HepG2 (cell line): ENCODE data around the gene HDAC3. TPM values are rescaled to one million over a fixed set of nuclear protein-coding genes. Genes with fewer than 3 reads are reported as not detected.

Experiments used
- ATAC-seq: fragments of 200-7000 bp; cut with Tn5 transposase; 3 replicates; pipeline ENCODE4 v1.9.1; 2020; ENCODE audit warnings: mild to moderate bottlenecking, moderate library complexity
- BruUV-seq: library from RNA; stranded (reverse); fragments of 400-500 nt; replicated peaks from 2 replicates; lab custom pipeline; 2021; lab: Mats Ljungman, UMichigan
- CTCF ChIA-PET: fragments of 300-600 bp; formaldehyde crosslinking; extraction: SDS; loops from one replicate; lab custom pipeline; 2021; ENCODE audit warnings: low total read pairs, inconsistent platforms, low intra/inter-chr PET ratio; lab: Yijun Ruan, JAX
- POLR2A ChIA-PET: fragments of 350-600 bp; sonication (Branson Sonifier 250); formaldehyde crosslinking; loops from one replicate; lab custom pipeline; 2020; ENCODE audit warnings: antibody characterized with exemption, inconsistent platforms; lab: Yijun Ruan, JAX
- DNase-seq: peaks from one replicate; pipeline ENCODE4 v3.0.0-alpha.2; 2015; ENCODE audit warnings: low spot score
- FAIRE-seq: peaks from 3 replicates; lab custom pipeline; 2011; peaks lifted over from hg19 to GRCh38; lab: Jason Lieb, UNC
- H2AFZ ChIP-seq: one replicate; pipeline ENCODE4 v1.6.1; 2011; ENCODE audit warnings: low read length, inconsistent platforms
- H3K27ac ChIP-seq: fragments of 300-600 bp; 3 replicates; pipeline ENCODE4 v1.8.0; 2011; ENCODE audit warnings: mixed run types, mild to moderate bottlenecking, mixed read lengths, low read length, inconsistent platforms; ENCODE audit not compliant: insufficient read depth; ENCODE audit errors: extremely low read length
- H3K27me3 ChIP-seq, 2 experiments: fragments of 200-600 bp in 1 of 2; 2 replicates in 1 of 2; 3 replicates in 1 of 2; pipeline versions ENCODE4 v1.6.0 to v1.8.0; 2011; ENCODE audit warnings: low read length in 2 of 2, mild to moderate bottlenecking in 2 of 2, moderate library complexity in 2 of 2, inconsistent platforms in 1 of 2; ENCODE audit not compliant: insufficient read depth in 2 of 2, control insufficient read depth in 1 of 2
- H3K36me3 ChIP-seq, 2 experiments: fragments of 200-600 bp in 1 of 2; replicated peaks in 1 of 2; 2 replicates in 1 of 2; 3 replicates in 1 of 2; pipeline versions ENCODE4 v1.5.1 to v1.8.0; 2011; ENCODE audit warnings: low read length in 2 of 2, inconsistent platforms in 1 of 2; ENCODE audit not compliant: insufficient read depth in 2 of 2, control insufficient read depth in 1 of 2
- H3K4me1 ChIP-seq: 2 replicates; pipeline ENCODE4 v1.5.1; 2012; ENCODE audit warnings: low read length, inconsistent platforms; ENCODE audit not compliant: insufficient read depth
- H3K4me2 ChIP-seq: 2 replicates; pipeline ENCODE4 v1.6.0; 2011; ENCODE audit warnings: low read depth, low read length, inconsistent platforms
- H3K4me3 ChIP-seq, 3 experiments: fragments of 200-600 bp in 1 of 3; sonication (generic), shearing (Covaris generic) in 1 of 3; replicated peaks in 1 of 3; 2 replicates each; pipeline ENCODE4 v1.5.1; 2011 to 2016; ENCODE audit warnings: low read length in 3 of 3, inconsistent platforms in 2 of 3, low read depth in 2 of 3, mild to moderate bottlenecking in 2 of 3, control low read depth in 1 of 3, mixed read lengths in 1 of 3; ENCODE audit not compliant: insufficient read depth in 1 of 3
- H3K79me2 ChIP-seq: one replicate; pipeline ENCODE4 v1.6.1; 2011; ENCODE audit warnings: low read length, inconsistent platforms; ENCODE audit not compliant: insufficient read depth
- H3K9ac ChIP-seq: 2 replicates; pipeline ENCODE4 v1.6.0; 2011; ENCODE audit warnings: mild to moderate bottlenecking, low read depth, low read length, inconsistent platforms; ENCODE audit not compliant: insufficient read depth
- H3K9me3 ChIP-seq: 2 replicates; pipeline ENCODE4 v1.5.1; 2012; ENCODE audit warnings: mild to moderate bottlenecking, low read length
- H4K20me1 ChIP-seq: 2 replicates; pipeline ENCODE4 v1.6.0; 2011; ENCODE audit warnings: inconsistent platforms, mild to moderate bottlenecking, low read length, moderate library complexity; ENCODE audit not compliant: insufficient read depth
- ATF5 ChIP-seq: sonication (generic); formaldehyde crosslinking; IDR thresholded peaks from 2 replicates; pipeline ENCODE4 v1.4.0; 2020; ENCODE audit warnings: mild to moderate bottlenecking, low read depth, missing genetic modification reagents
- DNMT3B ChIP-seq: conservative IDR thresholded peaks from 2 replicates; pipeline ENCODE4 v1.6.1; 2016; ENCODE audit warnings: missing biosample characterization, control low read depth
- FOXP1 ChIP-seq, 2 experiments: fragments of 450-650 bp in 1 of 2; IDR thresholded peaks; 2 replicates each; pipeline ENCODE4 v1.6.1; 2017 to 2018; ENCODE audit warnings: antibody characterized with exemption in 1 of 2
- JUNB ChIP-seq: sonication (generic); formaldehyde crosslinking; IDR thresholded peaks from 2 replicates; pipeline ENCODE4 v1.8.0; 2022; ENCODE audit warnings: missing genetic modification reagents, mild to moderate bottlenecking, borderline replicate concordance
- KDM2A ChIP-seq: sonication (generic); formaldehyde crosslinking; IDR thresholded peaks from 2 replicates; pipeline ENCODE4 v1.4.0; 2020; ENCODE audit warnings: low read depth, missing genetic modification reagents, borderline replicate concordance
- KMT2A ChIP-seq: sonication (generic); formaldehyde crosslinking; IDR thresholded peaks from 2 replicates; pipeline ENCODE4 v1.4.0; 2020; ENCODE audit warnings: missing genetic modification reagents
- MED1 ChIP-seq: sonication (generic); formaldehyde crosslinking; IDR thresholded peaks from 2 replicates; pipeline ENCODE4 v1.4.0; 2020; ENCODE audit warnings: missing genetic modification reagents
- NR2F6 ChIP-seq, 2 experiments: IDR thresholded peaks; 2 replicates each; pipeline ENCODE4 v1.6.1; 2016; ENCODE audit warnings: antibody characterized with exemption in 1 of 2, mild to moderate bottlenecking in 1 of 2
- RFX3 ChIP-seq: IDR thresholded peaks from 2 replicates; pipeline ENCODE4 v1.6.1; 2016; ENCODE audit warnings: missing biosample characterization, missing genetic modification reagents
- SMARCE1 ChIP-seq: fragments of 450-650 bp; IDR thresholded peaks from 2 replicates; pipeline ENCODE4 v1.6.1; 2017; ENCODE audit warnings: borderline replicate concordance
- TEAD3 ChIP-seq: optimal IDR thresholded peaks from 2 replicates; pipeline ENCODE3; 2016; ENCODE audit warnings: borderline replicate concordance
- ZBTB10 ChIP-seq: sonication (generic); formaldehyde crosslinking; IDR thresholded peaks from 2 replicates; pipeline ENCODE4 v1.4.0; 2020; ENCODE audit warnings: missing genetic modification reagents, borderline replicate concordance
- ZBTB4 ChIP-seq: sonication (generic); formaldehyde crosslinking; IDR thresholded peaks from 2 replicates; pipeline ENCODE4 v1.4.0; 2020; ENCODE audit warnings: missing genetic modification reagents, mild to moderate bottlenecking, borderline replicate concordance
- ZNF274 ChIP-seq: sonication (generic); formaldehyde crosslinking; IDR thresholded peaks from 2 replicates; pipeline ENCODE4 v1.5.1; 2020; ENCODE audit warnings: mild to moderate bottlenecking, missing genetic modification reagents
- ZNF546 ChIP-seq: sonication (generic); formaldehyde crosslinking; conservative IDR thresholded peaks from 2 replicates; pipeline ENCODE4 v1.8.1; 2023; ENCODE audit warnings: mild to moderate bottlenecking, missing genetic modification reagents
- ZNF672 ChIP-seq: sonication (generic); formaldehyde crosslinking; IDR thresholded peaks from 2 replicates; pipeline ENCODE4 v1.8.1; 2022; ENCODE audit warnings: missing genetic modification reagents
- ZNF749 ChIP-seq: sonication (generic); formaldehyde crosslinking; IDR thresholded peaks from 2 replicates; pipeline ENCODE4 v1.8.0; 2022; ENCODE audit warnings: mild to moderate bottlenecking, missing genetic modification reagents, moderate library complexity, borderline replicate concordance
- WGBS: methylation state at CpG from one replicate; pipeline ENCODE4 v1.1.6; 2017; ENCODE audit warnings: low lambda C conversion rate; 5-methylcytosine and 5-hydroxymethylcytosine counted together
- in situ Hi-C: cut with HindIII; loops from 2 replicates; pipeline ENCODE4 v1.10.0; 2017; ENCODE audit warnings: low pct_unique_long_range_greater_than_20kb; ENCODE audit not compliant: extremely low pct_ligation_motif_present
- intact Hi-C: fragments of 100-400 bp; cut with micrococcal nuclease; formaldehyde crosslinking; loops from one replicate; pipeline ENCODE4 v1.10.0; 2022; ENCODE audit not compliant: unreplicated experiment
- polyA plus RNA-seq, 8 experiments: library from polyadenylated mRNA; depleted of rRNA in 3 of 8; stranded (reverse) in 7 of 8; unstranded in 1 of 8; fragments of >200 nt; fragmentation: Illumina TruSeq in 4 of 8; extraction: Trizol in 4 of 8; gene quantifications; 2 replicates each; pipeline versions ENCODE4 v1.2.1 to v1.2.3, GENCODE V29; 2011 to 2016; ENCODE audit warnings: low read depth in 4 of 8, missing spikeins in 1 of 8, mixed read lengths in 1 of 8; ENCODE audit not compliant: insufficient read depth in 1 of 8
- total RNA-seq, 5 experiments: library from RNA; depleted of rRNA; stranded (reverse); fragments of >200 nt; fragmentation: Illumina TruSeq; extraction: Trizol; gene quantifications; 2 replicates each; pipeline ENCODE4 v1.2.3, GENCODE V29; 2016; ENCODE audit warnings: low read depth in 1 of 5

HDAC3 gene
- total and polyA plus RNA-seq, 2 of the 13 experiments (the other 11 are each of a cell fraction or from before 2014, with no cell fraction given) = 84.0 to 94.1 TPM

DNA sequence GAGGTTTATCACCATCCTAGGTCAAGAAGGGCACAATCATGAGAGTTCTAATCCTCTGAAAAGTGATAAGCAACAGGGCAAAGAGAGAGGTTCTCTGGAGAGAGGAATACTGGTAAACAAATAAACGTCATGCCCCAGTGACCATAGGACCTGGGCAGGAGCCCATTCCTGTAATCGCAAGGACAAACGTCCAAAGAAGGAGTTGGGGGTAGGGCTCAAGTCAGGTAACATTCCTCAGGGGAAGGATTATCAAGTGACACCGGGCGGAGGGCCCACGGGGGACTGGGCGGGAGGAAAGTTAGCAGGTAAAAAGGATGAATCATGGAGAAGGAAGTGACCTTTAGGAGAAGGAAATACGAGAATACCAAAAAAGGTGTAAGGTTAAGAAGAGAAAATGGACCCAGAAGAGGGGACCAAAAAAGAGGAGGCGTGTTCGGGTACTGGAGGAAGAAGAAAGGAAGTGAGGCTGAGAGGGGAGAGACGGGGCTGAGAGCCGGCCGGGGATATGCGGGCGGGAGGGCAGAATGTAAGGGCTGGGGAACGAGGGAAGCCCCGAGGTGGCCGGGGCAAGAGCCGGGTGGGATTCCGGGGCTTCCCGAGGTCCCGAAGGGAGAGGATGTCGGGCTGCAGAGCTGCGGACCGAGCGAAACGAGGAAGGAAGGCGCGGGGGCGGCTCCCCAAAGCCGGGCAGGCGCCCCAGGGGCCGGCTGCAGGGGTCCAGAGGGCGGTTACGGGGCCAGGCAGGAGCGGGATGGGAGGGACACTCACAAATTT, 18.4 kb downstream of the HDAC3 start:
- intact Hi-C loops (no loop called here), in situ Hi-C loops (no loop called here)
- ATAC-seq = peak; percentile 62
- WGBS = under 1% methylated on average over 31 of the region's 36 CpGs
- DNase-seq = peak; percentile 63
- H3K4me1 ChIP-seq = peaks cover 53% of the 10 kb centered on the region
- BruUV-seq = no TSS peak
- H3K4me3 ChIP-seq = peak overlapping the region; percentile 84 to 95 (median 88)
- no peaks in the 10 kb centered on the region for H4K20me1 ChIP-seq
- POLR2A ChIA-PET = interaction anchor here (0.9 to 3.5 kb wide), 13 partner anchors 9 to 298 kb away, joined by 3 to 53 read pairs (median 6); partner anchors contain the start of genes FCHSD1, HDAC3, RELL2 and TAF7
- H3K27ac ChIP-seq = peak overlapping the region; percentile 87
- H3K79me2 ChIP-seq = peaks cover 44% of the 10 kb centered on the region
- FAIRE-seq = peak; percentile 75
- H3K27me3 ChIP-seq = no peaks in the 10 kb centered on the region
- CTCF ChIA-PET = interaction anchor here (0.7 to 3.0 kb wide), 4 partner anchors 19 to 54 kb away, joined by 5 to 67 read pairs (median 6); partner anchors contain the start of genes HDAC3 and RELL2
- peaks cover 6 to 15% of the 10 kb centered on the region in 2 experiments for H3K36me3 ChIP-seq
- H2AFZ ChIP-seq = no peak overlapping the region
- peak overlapping the region; percentile 83 for H3K9ac ChIP-seq
- no peaks in the 10 kb centered on the region for H3K9me3 ChIP-seq
- peak overlapping the region; percentile 74 for H3K4me2 ChIP-seq
- TF ChIP-seq RFX3 (CRISPR knock-in tag) = no peak
- peak; percentile 59; the same call in 1 of the 2 replicates for TF ChIP-seq JUNB (CRISPR knock-in tag)
- TF ChIP-seq ZBTB10 (CRISPR knock-in tag) = no peak
- no peak for TF ChIP-seq ZBTB4 (CRISPR knock-in tag)
- TF ChIP-seq ZNF672 (CRISPR knock-in tag) = 0 out of 2 replicates have a peak, but pooled peaks have one; percentile 41
- TF ChIP-seq ZNF274 = no peak
- peak; percentile 55; the same call in 1 of the 2 replicates for TF ChIP-seq KDM2A (CRISPR knock-in tag)
- TF ChIP-seq NR2F6 (IDR thresholded peaks at IDR 0.05) = peak; percentile 33
- 0 out of 2 replicates have a peak, but pooled peaks have one; percentile 12 for TF ChIP-seq NR2F6 (CRISPR knock-in tag; IDR thresholded peaks at IDR 0.05)
- TF ChIP-seq DNMT3B (CRISPR knock-in tag) = no peak
- peak; percentile 77 for TF ChIP-seq TEAD3 (CRISPR knock-in tag)
- TF ChIP-seq KMT2A (CRISPR knock-in tag) = peak; percentile 73; the same call in 1 of the 2 replicates
- TF ChIP-seq ZNF546 = 0 out of 2 replicates have a peak, but pooled peaks have one; percentile 4
- TF ChIP-seq ZNF749 = no peak
- TF ChIP-seq SMARCE1 = no peak
- TF ChIP-seq MED1 = no peak
- no peak for TF ChIP-seq ATF5 (CRISPR knock-in tag)
- TF ChIP-seq FOXP1 (IDR thresholded peaks at IDR 0.05) = no peak
- peak; percentile 55 for TF ChIP-seq FOXP1 (CRISPR knock-in tag; IDR thresholded peaks at IDR 0.05)
